Measurements from ENCODE around the gene CHCHD3. TPM values are rescaled to one million over a fixed set of nuclear protein-coding genes. Genes with fewer than 3 reads are reported as not detected.

CHCHD3 gene
- total and polyA plus RNA-seq, 2 experiments from 2014 or later = 65.3 to 68.5 TPM

GRCh38 chr7:132806834-132807233, 275.1 kb downstream of the CHCHD3 start:
- no peaks in the 10 kb centered on the region for H3K79me2 ChIP-seq
- no peak overlapping the region for H3K4me3 ChIP-seq
- no peak overlapping the region for H3K4me2 ChIP-seq
- over 99% methylated on average over 4 of the region's 4 CpGs for WGBS (ENCODE audit: low lambda C conversion rate, missing lambda C conversion rate)
- no peak for DNase-seq (ENCODE audit: low spot score)
- TF ChIP-seq EZH2 (IDR thresholded peaks at IDR 0.05; ENCODE audit: borderline replicate concordance) (no peak), EZH2phosphoT487 (IDR thresholded peaks at IDR 0.05; ENCODE audit: low read depth, severe bottlenecking, unreplicated experiment) (no peak)
- TF ChIP-seq, protein P1, sequence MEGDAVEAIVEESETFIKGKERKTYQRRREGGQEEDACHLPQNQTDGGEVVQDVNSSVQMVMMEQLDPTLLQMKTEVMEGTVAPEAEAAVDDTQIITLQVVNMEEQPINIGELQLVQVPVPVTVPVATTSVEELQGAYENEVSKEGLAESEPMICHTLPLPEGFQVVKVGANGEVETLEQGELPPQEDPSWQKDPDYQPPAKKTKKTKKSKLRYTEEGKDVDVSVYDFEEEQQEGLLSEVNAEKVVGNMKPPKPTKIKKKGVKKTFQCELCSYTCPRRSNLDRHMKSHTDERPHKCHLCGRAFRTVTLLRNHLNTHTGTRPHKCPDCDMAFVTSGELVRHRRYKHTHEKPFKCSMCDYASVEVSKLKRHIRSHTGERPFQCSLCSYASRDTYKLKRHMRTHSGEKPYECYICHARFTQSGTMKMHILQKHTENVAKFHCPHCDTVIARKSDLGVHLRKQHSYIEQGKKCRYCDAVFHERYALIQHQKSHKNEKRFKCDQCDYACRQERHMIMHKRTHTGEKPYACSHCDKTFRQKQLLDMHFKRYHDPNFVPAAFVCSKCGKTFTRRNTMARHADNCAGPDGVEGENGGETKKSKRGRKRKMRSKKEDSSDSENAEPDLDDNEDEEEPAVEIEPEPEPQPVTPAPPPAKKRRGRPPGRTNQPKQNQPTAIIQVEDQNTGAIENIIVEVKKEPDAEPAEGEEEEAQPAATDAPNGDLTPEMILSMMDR (IDR thresholded peaks at IDR 0.05; ENCODE audit: poor library complexity) = no peak
- H3K36me3 ChIP-seq (replicated peaks; ENCODE audit: insufficient read depth, low read depth) = no peaks in the 10 kb centered on the region
- H3K27ac ChIP-seq = no peak overlapping the region
- H4K20me1 ChIP-seq (ENCODE audit: insufficient read depth, poor library complexity, severe bottlenecking) = no peaks in the 10 kb centered on the region
- H3K27me3 ChIP-seq = no peaks in the 10 kb centered on the region
- H3K9me2 ChIP-seq (replicated peaks; ENCODE audit: insufficient read depth) = no peaks in the 10 kb centered on the region
- H2AFZ ChIP-seq = no peak overlapping the region
- H3K9me3 ChIP-seq (ENCODE audit: low read depth) = no peaks in the 10 kb centered on the region
- H3K4me1 ChIP-seq (ENCODE audit: insufficient read depth) = no peaks in the 10 kb centered on the region

- Histone ChIP-seq H3K4me3 (no peak overlapping the region), H3K79me2 (no peaks in the 10 kb centered on the region), H3K4me1 (ENCODE audit: insufficient read depth) (no peaks in the 10 kb centered on the region), H3K9me2 (replicated peaks; ENCODE audit: insufficient read depth) (no peaks in the 10 kb centered on the region), H3K9me3 (ENCODE audit: low read depth) (no peaks in the 10 kb centered on the region), H3K27ac (no peak overlapping the region), H3K36me3 (replicated peaks; ENCODE audit: insufficient read depth, low read depth) (no peaks in the 10 kb centered on the region), H3K27me3 (no peaks in the 10 kb centered on the region), H2AFZ (no peak overlapping the region), H3K4me2 (no peak overlapping the region), H4K20me1 (ENCODE audit: insufficient read depth, poor library complexity, severe bottlenecking) (no peaks in the 10 kb centered on the region)
- WGBS (ENCODE audit: low lambda C conversion rate, missing lambda C conversion rate) = 90% methylated on average over 5 of the region's 5 CpGs
- DNase-seq (ENCODE audit: low spot score) = no peak
- TF ChIP-seq, protein P1 (IDR thresholded peaks at IDR 0.05; ENCODE audit: poor library complexity) = no peak
- TF ChIP-seq EZH2 (IDR thresholded peaks at IDR 0.05; ENCODE audit: borderline replicate concordance) (no peak), EZH2phosphoT487 (IDR thresholded peaks at IDR 0.05; ENCODE audit: low read depth, severe bottlenecking, unreplicated experiment) (no peak)
These were observed 276.1 kb downstream of the CHCHD3 start for GRCh38 chr7:132805766-132806165.

- Histone ChIP-seq H3K4me3 (no peak overlapping the region), H3K36me3 (replicated peaks; ENCODE audit: insufficient read depth, low read depth) (no peaks in the 10 kb centered on the region), H3K9me2 (replicated peaks; ENCODE audit: insufficient read depth) (no peaks in the 10 kb centered on the region), H3K4me2 (no peak overlapping the region), H3K4me1 (ENCODE audit: insufficient read depth) (no peaks in the 10 kb centered on the region), H2AFZ (no peak overlapping the region), H3K9me3 (ENCODE audit: low read depth) (no peaks in the 10 kb centered on the region), H4K20me1 (ENCODE audit: insufficient read depth, poor library complexity, severe bottlenecking) (no peaks in the 10 kb centered on the region), H3K27me3 (no peaks in the 10 kb centered on the region), H3K79me2 (no peaks in the 10 kb centered on the region), H3K27ac (no peak overlapping the region)
- 95% methylated on average over 7 of the region's 7 CpGs for WGBS (ENCODE audit: low lambda C conversion rate, missing lambda C conversion rate)
- no peak for TF ChIP-seq EZH2 (IDR thresholded peaks at IDR 0.05; ENCODE audit: borderline replicate concordance)
- TF ChIP-seq EZH2phosphoT487 (IDR thresholded peaks at IDR 0.05; ENCODE audit: low read depth, severe bottlenecking, unreplicated experiment) = no peak
- TF ChIP-seq, protein P1 (IDR thresholded peaks at IDR 0.05; ENCODE audit: poor library complexity) = no peak
- DNase-seq (ENCODE audit: low spot score) = no peak
These were observed 276.9 kb downstream of the CHCHD3 start for GRCh38 chr7:132804849-132805485.

Data from hepatocyte (in vitro differentiated cells).